Fibroblast of gingiva (primary cell): ENCODE data around the gene PHF21A.

Experiments
- DNase-seq: peaks from one replicate; pipeline ENCODE4 v3.0.0-alpha.2; 2011; ENCODE audit warnings: low read depth

The PHF21A gene

GRCh38 chr11:46121301-46121723 is at the start of gene PHF21A:
PHF21A (minus strand) TSS chr11:46121454; CDS start chr11:46084219, 37,235 bp downstream.
- peak; percentile 99 for DNase-seq

GRCh38 chr11:46170797-46171196 is 49.5 kb upstream of the PHF21A start:
- no peak for DNase-seq

- DNase-seq: no peak
These were observed 41.4 kb upstream of the PHF21A start for GRCh38 chr11:46162700-46163099.

- no peak for DNase-seq
These were observed 39.9 kb upstream of the PHF21A start for GRCh38 chr11:46161201-46161600.

- DNase-seq: no peak
These were observed 38.8 kb upstream of the PHF21A start for GRCh38 chr11:46160100-46160499.

- DNase-seq: no peak
These were observed 38.4 kb upstream of the PHF21A start for GRCh38 chr11:46159680-46160079.

GRCh38 chr11:46149826-46150225 is 28.6 kb upstream of the PHF21A start:
- DNase-seq: no peak

- DNase-seq: no peak
These were observed 28.1 kb upstream of the PHF21A start for GRCh38 chr11:46149342-46149741.

- no peak for DNase-seq
These were observed 23.5 kb upstream of the PHF21A start for GRCh38 chr11:46144741-46145140.

- DNase-seq: no peak
These were observed 22.0 kb upstream of the PHF21A start for GRCh38 chr11:46143049-46143806.

- no peak for DNase-seq
These were observed 21.3 kb upstream of the PHF21A start for GRCh38 chr11:46142561-46142960.

GRCh38 chr11:46141597-46141996 is 20.3 kb upstream of the PHF21A start:
- no peak for DNase-seq

- DNase-seq: no peak
These were observed 13.3 kb upstream of the PHF21A start for GRCh38 chr11:46134540-46134939.

- no peak for DNase-seq
These were observed 12.8 kb upstream of the PHF21A start for GRCh38 chr11:46134061-46134460.

GRCh38 chr11:46133119-46133518 is 11.9 kb upstream of the PHF21A start:
- no peak for DNase-seq

GRCh38 chr11:46130286-46130940 is 9.2 kb upstream of the PHF21A start:
- DNase-seq: no peak

- no peak for DNase-seq
These were observed 7.9 kb upstream of the PHF21A start for GRCh38 chr11:46129133-46129532.

GRCh38 chr11:46127150-46127638 is 5.9 kb upstream of the PHF21A start:
- peak; percentile 63 for DNase-seq

GRCh38 chr11:46125284-46125683 is 4.0 kb upstream of the PHF21A start:
- DNase-seq: no peak

- no peak for DNase-seq
These were observed 1.9 kb upstream of the PHF21A start for GRCh38 chr11:46122945-46123715.

- DNase-seq: peak; percentile 96
These were observed 647 bp upstream of the PHF21A start for GRCh38 chr11:46121724-46122477.
